GM12875 (cell line): ENCODE measurements around the gene ZNF398.
"Not testable (repeated sequence)": the region's sequence is repeated elsewhere in the genome, so short reads cannot be mapped to it uniquely, and the experiment has no call there.

ENCODE experiments used
- H3K4me3 ChIP-seq: one replicate; pipeline ENCODE4 v1.5.1; 2011; ENCODE audit warnings: low read depth, low read length, control low read depth
- CTCF ChIP-seq: IDR thresholded peaks from 2 replicates; pipeline ENCODE4 v1.5.1; 2011; ENCODE audit warnings: low read depth, mild to moderate bottlenecking, control low read depth, inconsistent platforms, low read length, moderate library complexity, borderline replicate concordance; ENCODE audit not compliant: insufficient read depth

The ZNF398 gene

GRCh38 chr7:149220534-149220933 is 73.3 kb downstream of the ZNF398 start:
- H3K4me3 ChIP-seq = no peak overlapping the region
- no peak for TF ChIP-seq CTCF

GRCh38 chr7:149223176-149223575 is 75.9 kb downstream of the ZNF398 start:
- no peak for TF ChIP-seq CTCF
- H3K4me3 ChIP-seq = no peak overlapping the region

- no peak overlapping the region for H3K4me3 ChIP-seq
- no peak for TF ChIP-seq CTCF
Measured at GRCh38 chr7:149223761-149224160, 76.5 kb downstream of the ZNF398 start.

- H3K4me3 ChIP-seq = no peak overlapping the region
- no peak for TF ChIP-seq CTCF
Measured at GRCh38 chr7:149224352-149224751, 77.1 kb downstream of the ZNF398 start.

- H3K4me3 ChIP-seq = no peak overlapping the region
- no peak for TF ChIP-seq CTCF
Measured at GRCh38 chr7:149225106-149225505, 77.9 kb downstream of the ZNF398 start.

- no peak for TF ChIP-seq CTCF
- H3K4me3 ChIP-seq = no peak overlapping the region
Measured at GRCh38 chr7:149225656-149226055, 78.4 kb downstream of the ZNF398 start.

GRCh38 chr7:149226366-149226765 is 79.1 kb downstream of the ZNF398 start:
- H3K4me3 ChIP-seq = not testable (repeated sequence)
